ENCODE measurements around the gene TNFAIP1.

Gene TNFAIP1

GRCh38 chr17:28306954-28307401, 28.6 kb upstream of the TNFAIP1 start:
- Histone ChIP-seq H3K23ac (ENCODE audit: low read depth, low read length, poor library complexity) (no peak overlapping the region), H2BK5ac (ENCODE audit: low read length) (no peak overlapping the region), H3K27ac (replicated peaks; ENCODE audit: low read length) (no peak overlapping the region), H3K9me3 (replicated peaks in 1 of 2; ENCODE audit: control insufficient read depth in 2 of 2, insufficient read depth in 1 of 2, low read depth in 1 of 2, low read length in 2 of 2) (no peaks in the 10 kb centered on the region), H3K4me2 (ENCODE audit: insufficient read depth, low read length, poor library complexity, severe bottlenecking) (no peak overlapping the region), H2BK120ac (ENCODE audit: low read depth, low read length) (no peak overlapping the region), H2BK15ac (ENCODE audit: low read length) (peak overlapping the region; percentile 26), H3K14ac (ENCODE audit: low read length) (peak overlapping the region; percentile 6), H4K8ac (ENCODE audit: low read depth, low read length) (no peak overlapping the region), H3K4ac (ENCODE audit: low read length) (no peak overlapping the region), H3K9ac (ENCODE audit: low read depth, low read length, poor library complexity) (no peak overlapping the region), H3K4me1 (ENCODE audit: control insufficient read depth in 2 of 2, insufficient read depth in 1 of 2, low read depth in 1 of 2, low read length in 2 of 2) (no peaks in the 10 kb centered on the region), H2AK5ac (ENCODE audit: low read depth, low read length) (peak overlapping the region; percentile 63), H2AFZ (ENCODE audit: low read length) (peak overlapping the region; percentile 17), H3K27me3 (ENCODE audit: control insufficient read depth in 3 of 3, insufficient read depth in 3 of 3, low read depth in 1 of 3, low read length in 3 of 3) (peaks cover 0 to 15% (median 0%) of the 10 kb centered on the region in 3 experiments), H4K91ac (ENCODE audit: low read depth, low read length, poor library complexity) (no peak overlapping the region), H3K18ac (ENCODE audit: low read length) (peak overlapping the region; percentile 28), H3K36me3 (replicated peaks in 1 of 2; ENCODE audit: control insufficient read depth in 2 of 2, insufficient read depth in 2 of 2, low read length in 2 of 2) (no peaks in the 10 kb centered on the region), H3K79me1 (ENCODE audit: low read depth, low read length) (no peaks in the 10 kb centered on the region), H2BK12ac (ENCODE audit: low read length) (no peak overlapping the region), H3K4me3 (ENCODE audit: low read length in 2 of 2) (no peak overlapping the region)
- WGBS, 2 donors (ENCODE audit: extremely low coverage in 2 of 2, insufficient read length in 2 of 2, insufficient replicate concordance in 1 of 2), result no CpG with 5 or more reads among the region's 38 CpGs
- DNase-seq (ENCODE audit: low spot score), result no peak

- H3K18ac ChIP-seq (ENCODE audit: low read length), result no peak overlapping the region
- H2BK12ac ChIP-seq (ENCODE audit: low read length), result no peak overlapping the region
- no peak overlapping the region for H4K91ac ChIP-seq (ENCODE audit: low read depth, low read length, poor library complexity)
- H3K9ac ChIP-seq (ENCODE audit: low read depth, low read length, poor library complexity), result no peak overlapping the region
- no peak overlapping the region for H3K27ac ChIP-seq (replicated peaks; ENCODE audit: low read length)
- no CpG with 5 or more reads among the region's 2 CpGs for WGBS, 2 donors (ENCODE audit: extremely low coverage in 2 of 2, insufficient read length in 2 of 2, insufficient replicate concordance in 1 of 2)
- H2BK15ac ChIP-seq (ENCODE audit: low read length), result no peak overlapping the region
- H3K4ac ChIP-seq (ENCODE audit: low read length), result no peak overlapping the region
- H3K36me3 ChIP-seq (replicated peaks in 1 of 2; ENCODE audit: control insufficient read depth in 2 of 2, insufficient read depth in 2 of 2, low read length in 2 of 2), result no peaks in the 10 kb centered on the region
- no peaks in the 10 kb centered on the region for H3K27me3 ChIP-seq (ENCODE audit: control insufficient read depth in 3 of 3, insufficient read depth in 3 of 3, low read depth in 1 of 3, low read length in 3 of 3)
- H2AK5ac ChIP-seq (ENCODE audit: low read depth, low read length), result no peak overlapping the region
- no peak overlapping the region for H4K8ac ChIP-seq (ENCODE audit: low read depth, low read length)
- no peak overlapping the region for H2BK5ac ChIP-seq (ENCODE audit: low read length)
- H3K9me3 ChIP-seq (replicated peaks in 1 of 2; ENCODE audit: control insufficient read depth in 2 of 2, insufficient read depth in 1 of 2, low read depth in 1 of 2, low read length in 2 of 2), result no peaks in the 10 kb centered on the region
- no peak overlapping the region for H3K14ac ChIP-seq (ENCODE audit: low read length)
- H3K23ac ChIP-seq (ENCODE audit: low read depth, low read length, poor library complexity), result no peak overlapping the region
- H3K79me1 ChIP-seq (ENCODE audit: low read depth, low read length), result no peaks in the 10 kb centered on the region
- no peak for DNase-seq (ENCODE audit: low spot score)
- H3K4me3 ChIP-seq (ENCODE audit: low read length in 2 of 2), result no peak overlapping the region
- H3K4me2 ChIP-seq (ENCODE audit: insufficient read depth, low read length, poor library complexity, severe bottlenecking), result no peak overlapping the region
- no peak overlapping the region for H2AFZ ChIP-seq (ENCODE audit: low read length)
- H2BK120ac ChIP-seq (ENCODE audit: low read depth, low read length), result no peak overlapping the region
- H3K4me1 ChIP-seq (ENCODE audit: control insufficient read depth in 2 of 2, insufficient read depth in 1 of 2, low read depth in 1 of 2, low read length in 2 of 2), result peaks cover 6 to 11% of the 10 kb centered on the region in 2 donors
Measured at GRCh38 chr17:28313841-28314240, 21.7 kb upstream of the TNFAIP1 start.

GRCh38 chr17:28315846-28316705, 19.5 kb upstream of the TNFAIP1 start:
- Histone ChIP-seq H2BK120ac (ENCODE audit: low read depth, low read length) (no peak overlapping the region), H2BK15ac (ENCODE audit: low read length) (no peak overlapping the region), H3K4me2 (ENCODE audit: insufficient read depth, low read length, poor library complexity, severe bottlenecking) (no peak overlapping the region), H3K79me1 (ENCODE audit: low read depth, low read length) (no peaks in the 10 kb centered on the region), H3K18ac (ENCODE audit: low read length) (no peak overlapping the region), H3K9me3 (replicated peaks in 1 of 2; ENCODE audit: control insufficient read depth in 2 of 2, insufficient read depth in 1 of 2, low read depth in 1 of 2, low read length in 2 of 2) (peaks cover 0 to 8% of the 10 kb centered on the region in 2 donors), H3K27me3 (ENCODE audit: control insufficient read depth in 3 of 3, insufficient read depth in 3 of 3, low read depth in 1 of 3, low read length in 3 of 3) (no peaks in the 10 kb centered on the region), H4K91ac (ENCODE audit: low read depth, low read length, poor library complexity) (no peak overlapping the region), H3K4ac (ENCODE audit: low read length) (no peak overlapping the region), H2AK5ac (ENCODE audit: low read depth, low read length) (no peak overlapping the region), H3K9ac (ENCODE audit: low read depth, low read length, poor library complexity) (no peak overlapping the region), H3K27ac (replicated peaks; ENCODE audit: low read length) (no peak overlapping the region), H2AFZ (ENCODE audit: low read length) (no peak overlapping the region), H2BK12ac (ENCODE audit: low read length) (no peak overlapping the region), H3K14ac (ENCODE audit: low read length) (no peak overlapping the region), H2BK5ac (ENCODE audit: low read length) (no peak overlapping the region), H3K23ac (ENCODE audit: low read depth, low read length, poor library complexity) (no peak overlapping the region), H3K4me1 (ENCODE audit: control insufficient read depth in 2 of 2, insufficient read depth in 1 of 2, low read depth in 1 of 2, low read length in 2 of 2) (peaks cover 11 to 17% of the 10 kb centered on the region in 2 donors), H3K36me3 (replicated peaks in 1 of 2; ENCODE audit: control insufficient read depth in 2 of 2, insufficient read depth in 2 of 2, low read length in 2 of 2) (peaks cover 0 to 12% of the 10 kb centered on the region in 2 donors), H3K4me3 (ENCODE audit: low read length in 2 of 2) (no peak overlapping the region), H4K8ac (ENCODE audit: low read depth, low read length) (no peak overlapping the region)
- no peak for DNase-seq (ENCODE audit: low spot score)
- WGBS, 2 donors (ENCODE audit: extremely low coverage in 2 of 2, insufficient read length in 2 of 2, insufficient replicate concordance in 1 of 2), result no CpG with 5 or more reads among the region's 4 CpGs
